BLaER1 treated with 17β-estradiol and CSF1 and Interleukin-3, amounts not matched to agents 10 nM and 100 nM (cell line): ENCODE results near the gene FBXW5.

Experiments used
- H3K27ac ChIP-seq, 11 experiments: shearing (Covaris generic); formaldehyde crosslinking; 2 replicates each; pipeline ENCODE4 v1.8.1; 2022
- H3K27me3 ChIP-seq, 11 experiments: shearing (Covaris generic); formaldehyde crosslinking; 2 replicates each; pipeline ENCODE4 v1.8.1; 2022
- H3K36me3 ChIP-seq, 11 experiments: shearing (Covaris generic); formaldehyde crosslinking; 2 replicates each; pipeline ENCODE4 v1.8.1; 2022
- H3K4me1 ChIP-seq, 10 experiments: shearing (Covaris generic); formaldehyde crosslinking; 2 replicates each; pipeline ENCODE4 v1.8.1; 2022
- H3K4me2 ChIP-seq, 11 experiments: shearing (Covaris generic); formaldehyde crosslinking; 2 replicates each; pipeline ENCODE4 v1.8.1; 2022
- H3K4me3 ChIP-seq, 10 experiments: shearing (Covaris generic); formaldehyde crosslinking; 2 replicates each; pipeline ENCODE4 v1.8.1; 2022
- H3K9ac ChIP-seq, 11 experiments: shearing (Covaris generic); formaldehyde crosslinking; 2 replicates each; pipeline ENCODE4 v1.8.1; 2022
- H3K9me3 ChIP-seq, 11 experiments: shearing (Covaris generic); formaldehyde crosslinking; replicated peaks in 1 of 11; 2 replicates each; pipeline ENCODE4 v1.8.1; 2022
- H4K20me1 ChIP-seq, 11 experiments: shearing (Covaris generic); formaldehyde crosslinking; 2 replicates each; pipeline ENCODE4 v1.8.1; 2022
- Cebpa-rat ChIP-seq, 11 experiments: shearing (Covaris generic); IDR thresholded peaks; 2 replicates each; pipeline ENCODE4 v1.8.1; 2022

FBXW5 gene

GRCh38 chr9:136978865-136979544, 34.5 kb upstream of the FBXW5 start:
- Histone ChIP-seq H3K4me2 (peak overlapping the region in 9 of 11 experiments; percentile 18 to 54 (median 35); a peak in 15 of 22 replicates), H3K4me3 (no peak overlapping the region), H3K9ac (0 out of 22 replicates have a peak overlapping the region, but pooled peaks of 1 of the 11 experiments have one; percentile 13)

GRCh38 chr9:136978073-136978864, 33.7 kb upstream of the FBXW5 start:
- H3K27ac ChIP-seq: no peak overlapping the region
- H3K4me3 ChIP-seq: no peak overlapping the region

More at GRCh38 chr9:136978865-136979544, 34.5 kb upstream of the FBXW5 start:
- H4K20me1 ChIP-seq: no peaks in the 10 kb centered on the region; a peak in 3 of 22 replicates
- no peaks in the 10 kb centered on the region for H3K36me3 ChIP-seq
- no peak overlapping the region for H3K27ac ChIP-seq
- no peak for TF ChIP-seq Cebpa-rat (IDR thresholded peaks at IDR 0.05)
- peaks cover 28 to 51% (median 45%) of the 10 kb centered on the region in 10 experiments for H3K4me1 ChIP-seq
- peaks cover 9 to 21% (median 18%) of the 10 kb centered on the region in 11 experiments for H3K27me3 ChIP-seq
- no peaks in the 10 kb centered on the region for H3K9me3 ChIP-seq

GRCh38 chr9:136977649-136978072, 33.1 kb upstream of the FBXW5 start:
- Histone ChIP-seq H3K9ac (no peak overlapping the region), H3K4me3 (no peak overlapping the region), H4K20me1 (no peaks in the 10 kb centered on the region; a peak in 3 of 22 replicates), H3K9me3 (no peaks in the 10 kb centered on the region), H3K4me1 (peaks cover 28 to 58% (median 39%) of the 10 kb centered on the region in 10 experiments), H3K27ac (no peak overlapping the region), H3K4me2 (peak overlapping the region in 4 of 11 experiments; percentile 9 to 35 (median 26); a peak in 4 of 22 replicates), H3K27me3 (peaks cover 0 to 8% (median 5%) of the 10 kb centered on the region in 11 experiments; a peak in 10 of 22 replicates), H3K36me3 (no peaks in the 10 kb centered on the region)
- TF ChIP-seq Cebpa-rat (IDR thresholded peaks at IDR 0.05): no peak

More at GRCh38 chr9:136978073-136978864, 33.7 kb upstream of the FBXW5 start:
- Histone ChIP-seq H3K9ac (no peak overlapping the region), H3K4me2 (no peak overlapping the region), H3K4me1 (peaks cover 28 to 58% (median 40%) of the 10 kb centered on the region in 10 experiments), H3K36me3 (no peaks in the 10 kb centered on the region), H4K20me1 (no peaks in the 10 kb centered on the region; a peak in 3 of 22 replicates), H3K9me3 (no peaks in the 10 kb centered on the region), H3K27me3 (peaks cover 1 to 14% (median 10%) of the 10 kb centered on the region in 11 experiments; a peak in 21 of 22 replicates)
- no peak for TF ChIP-seq Cebpa-rat (IDR thresholded peaks at IDR 0.05)

GRCh38 chr9:136977223-136977622, 32.7 kb upstream of the FBXW5 start, which contains the start of gene PTGDS:
TSS of gene PTGDS (plus strand) at chr9:136977504. CDS start at chr9:136977579, 75 bp downstream.
- H3K36me3 ChIP-seq: no peaks in the 10 kb centered on the region
- 0 out of 22 replicates have a peak within 1 kb of the TSS, but pooled peaks of 1 of the 11 experiments have one; percentile 37 for H3K9ac ChIP-seq
- H3K4me1 ChIP-seq: peaks cover 28 to 58% (median 39%) of the 10 kb centered on the region in 10 experiments
- H3K4me3 ChIP-seq: no peak within 1 kb of the TSS
- H3K9me3 ChIP-seq: no peaks in the 10 kb centered on the region
- peaks cover 0 to 3% (median under 1%) of the 10 kb centered on the region in 11 experiments; a peak in 7 of 22 replicates for H3K27me3 ChIP-seq
- TF ChIP-seq Cebpa-rat (IDR thresholded peaks at IDR 0.05): no peak
- peak within 1 kb of the TSS; percentile 68 to 92 (median 77); a peak in 19 of 22 replicates for H3K4me2 ChIP-seq
- H4K20me1 ChIP-seq: no peaks in the 10 kb centered on the region; a peak in 2 of 22 replicates
- H3K27ac ChIP-seq: peak within 1 kb of the TSS in 1 of 11 experiments; percentile 24; a peak in 1 of 22 replicates

- H3K9me3 ChIP-seq: no peaks in the 10 kb centered on the region
- H4K20me1 ChIP-seq: no peaks in the 10 kb centered on the region; a peak in 2 of 22 replicates
- H3K27me3 ChIP-seq: no peaks in the 10 kb centered on the region
- H3K4me1 ChIP-seq: peaks cover 36 to 62% (median 47%) of the 10 kb centered on the region in 10 experiments
- H3K27ac ChIP-seq: peak overlapping the region in 5 of 11 experiments; percentile 13 to 42 (median 32); a peak in 7 of 22 replicates
- TF ChIP-seq Cebpa-rat (IDR thresholded peaks at IDR 0.05): no peak
- 0 out of 20 replicates have a peak overlapping the region, but pooled peaks of 1 of the 10 experiments have one; percentile 8 for H3K4me3 ChIP-seq
- H3K9ac ChIP-seq: peak overlapping the region in 10 of 11 experiments; percentile 2 to 46 (median 22); a peak in 10 of 22 replicates
- H3K36me3 ChIP-seq: no peaks in the 10 kb centered on the region
- H3K4me2 ChIP-seq: peak overlapping the region; percentile 68 to 92 (median 77)
These were observed 31.1 kb upstream of the FBXW5 start for GRCh38 chr9:136975644-136976043.

GRCh38 chr9:136974817-136975535, 30.4 kb upstream of the FBXW5 start:
- Histone ChIP-seq H3K27me3 (no peaks in the 10 kb centered on the region), H3K36me3 (no peaks in the 10 kb centered on the region), H3K4me1 (peaks cover 43 to 69% (median 53%) of the 10 kb centered on the region in 10 experiments), H4K20me1 (no peaks in the 10 kb centered on the region; a peak in 2 of 22 replicates), H3K4me3 (no peak overlapping the region), H3K9ac (peak overlapping the region in 5 of 11 experiments; percentile 2 to 45 (median 16); a peak in 5 of 22 replicates), H3K27ac (peak overlapping the region in 3 of 11 experiments; percentile 32 to 41 (median 35); a peak in 4 of 22 replicates), H3K9me3 (no peaks in the 10 kb centered on the region), H3K4me2 (peak overlapping the region; percentile 68 to 92 (median 77))
- no peak for TF ChIP-seq Cebpa-rat (IDR thresholded peaks at IDR 0.05)

- no peaks in the 10 kb centered on the region for H3K36me3 ChIP-seq
- no peaks in the 10 kb centered on the region for H3K27me3 ChIP-seq
- H3K9me3 ChIP-seq: no peaks in the 10 kb centered on the region
- H4K20me1 ChIP-seq: no peaks in the 10 kb centered on the region; a peak in 2 of 22 replicates
- peak overlapping the region in 6 of 11 experiments; percentile 77 to 92 (median 82); a peak in 12 of 22 replicates for H3K4me2 ChIP-seq
- H3K9ac ChIP-seq: no peak overlapping the region
- peaks cover 38 to 60% (median 49%) of the 10 kb centered on the region in 10 experiments for H3K4me1 ChIP-seq
- TF ChIP-seq Cebpa-rat (IDR thresholded peaks at IDR 0.05): no peak
- H3K4me3 ChIP-seq: no peak overlapping the region
- peak overlapping the region in 1 of 11 experiments; percentile 35; a peak in 1 of 22 replicates for H3K27ac ChIP-seq
These were observed 29.4 kb upstream of the FBXW5 start for GRCh38 chr9:136973618-136974617.
